Measurements from ENCODE around the gene RARS2. TPM values are rescaled to one million over a fixed set of nuclear protein-coding genes. Genes with fewer than 3 reads are reported as not detected.
A peak's percentile ranks its signal among the peaks of the same experiment; 100 is the strongest.

RARS2 gene
- total RNA-seq, 5 donors from 2014 or later (not counting 1 experiment from before 2014, with no cell fraction given), result 27.5 to 31.4 (median 28.4) TPM

DNA sequence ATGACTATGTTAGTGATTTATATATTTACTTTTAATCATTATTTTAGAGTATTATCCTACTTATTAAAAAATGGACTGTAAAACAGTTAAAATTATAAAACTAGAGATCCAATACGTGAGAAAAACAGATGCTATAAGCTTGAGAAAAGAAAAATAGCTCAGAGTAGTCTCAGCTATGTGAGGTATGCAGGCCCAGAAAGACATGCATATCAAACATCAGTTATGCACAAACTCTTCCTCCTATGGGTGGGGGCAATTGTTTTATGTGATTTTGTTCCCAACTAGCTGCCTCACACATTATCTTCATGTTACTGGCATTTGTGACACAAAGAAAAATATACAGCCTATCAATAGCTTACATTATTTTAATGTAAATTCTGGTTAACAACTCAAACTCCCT is 28.8 kb downstream of the RARS2 start:
- Histone ChIP-seq H3K27me3 (replicated peaks in 1 of 2; ENCODE audit: control insufficient read depth in 2 of 2, extremely low read depth in 1 of 2, insufficient read depth in 2 of 2, low read length in 1 of 2) (no peaks in the 10 kb centered on the region), H3K9me3 (no peaks in the 10 kb centered on the region), H3K27ac (ENCODE audit: low read length) (no peak overlapping the region), H3K4me3 (ENCODE audit: control insufficient read depth in 1 of 2, extremely low read depth in 1 of 2, low read length in 1 of 2) (no peak overlapping the region), H3K4me1 (ENCODE audit: control insufficient read depth in 1 of 2, extremely low read depth in 1 of 2, insufficient read depth in 2 of 2, low read length in 2 of 2) (no peaks in the 10 kb centered on the region), H3K36me3 (ENCODE audit: control insufficient read depth in 2 of 2, extremely low read depth in 1 of 2, insufficient read depth in 1 of 2, low read length in 1 of 2) (peaks cover 5 to 48% of the 10 kb centered on the region in 2 donors)
- Mint-ChIP-seq H3K27me3 (no peaks in the 10 kb centered on the region), H3K9me3 (no peaks in the 10 kb centered on the region), H3K4me1 (peaks cover 5 to 14% (median 6%) of the 10 kb centered on the region in 3 donors), H3K36me3 (peaks cover 54% of the 10 kb centered on the region), H3K27ac (no peak overlapping the region), H3K4me3 (no peak overlapping the region)
- POLR2A ChIA-PET, result interaction anchor here (0.5 to 0.6 kb wide), 2 partner anchors 1204 to 1607 kb away, joined by 3 read pairs; no protein-coding TSS in a partner anchor
- WGBS (ENCODE audit: insufficient coverage), result no CpG with 5 or more reads among the region's 1 CpG
- CTCF ChIA-PET, result interaction anchor here in 1 of 2 donors (0.5 kb wide), 1 partner anchor 127 kb away, joined by 4 read pairs; no protein-coding TSS in a partner anchor
- ATAC-seq (replicated peaks in 1 of 4) (no peak), DNase-seq (no peak)

DNA sequence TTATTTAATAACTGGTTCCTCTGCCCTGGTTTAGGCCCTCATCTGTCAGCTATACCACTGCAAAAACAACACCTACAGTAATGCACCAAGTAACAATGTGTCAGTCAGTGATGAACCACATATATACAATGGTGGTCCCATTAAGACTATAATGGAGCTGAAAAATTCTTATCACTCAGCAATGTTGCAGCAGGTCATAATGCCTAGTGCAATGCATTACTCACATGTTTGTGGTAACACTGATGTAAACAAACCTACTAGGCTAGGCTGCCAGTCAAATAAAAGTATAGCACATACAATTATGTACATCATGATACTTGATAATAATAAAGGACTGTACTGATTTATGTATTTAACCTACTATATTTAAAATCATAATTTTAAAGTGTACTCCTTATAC is 31.3 kb downstream of the RARS2 start:
- DNase-seq (no peak), ATAC-seq (replicated peaks in 1 of 4) (no peak)
- Mint-ChIP-seq H3K36me3 (peaks cover 52% of the 10 kb centered on the region), H3K27me3 (no peaks in the 10 kb centered on the region), H3K27ac (no peak overlapping the region), H3K4me1 (peaks cover 4 to 15% (median 5%) of the 10 kb centered on the region in 3 donors), H3K9me3 (no peaks in the 10 kb centered on the region), H3K4me3 (no peak overlapping the region)
- Histone ChIP-seq H3K27me3 (replicated peaks in 1 of 2; ENCODE audit: control insufficient read depth in 2 of 2, extremely low read depth in 1 of 2, insufficient read depth in 2 of 2, low read length in 1 of 2) (no peaks in the 10 kb centered on the region), H3K4me1 (ENCODE audit: control insufficient read depth in 1 of 2, extremely low read depth in 1 of 2, insufficient read depth in 2 of 2, low read length in 2 of 2) (no peaks in the 10 kb centered on the region), H3K9me3 (no peaks in the 10 kb centered on the region), H3K4me3 (ENCODE audit: control insufficient read depth in 1 of 2, extremely low read depth in 1 of 2, low read length in 1 of 2) (no peak overlapping the region), H3K36me3 (ENCODE audit: control insufficient read depth in 2 of 2, extremely low read depth in 1 of 2, insufficient read depth in 1 of 2, low read length in 1 of 2) (peaks cover 8 to 39% of the 10 kb centered on the region in 2 donors), H3K27ac (ENCODE audit: low read length) (no peak overlapping the region)
- POLR2A ChIA-PET, result no interaction called here
- CTCF ChIA-PET, result interaction anchor here in 1 of 2 donors (0.6 kb wide), 1 partner anchor 1315 kb away, joined by 3 read pairs; no protein-coding TSS in a partner anchor

- Mint-ChIP-seq H3K27me3 (no peaks in the 10 kb centered on the region), H3K9me3 (no peaks in the 10 kb centered on the region), H3K4me3 (no peak overlapping the region), H3K27ac (no peak overlapping the region), H3K36me3 (peaks cover 47% of the 10 kb centered on the region), H3K4me1 (peaks cover 7 to 23% (median 9%) of the 10 kb centered on the region in 3 donors)
- DNase-seq, result no peak
- Histone ChIP-seq H3K36me3 (ENCODE audit: control insufficient read depth in 2 of 2, extremely low read depth in 1 of 2, insufficient read depth in 1 of 2, low read length in 1 of 2) (peaks cover 8 to 32% of the 10 kb centered on the region in 2 donors), H3K27ac (ENCODE audit: low read length) (no peak overlapping the region), H3K4me1 (ENCODE audit: control insufficient read depth in 1 of 2, extremely low read depth in 1 of 2, insufficient read depth in 2 of 2, low read length in 2 of 2) (no peaks in the 10 kb centered on the region), H3K9me3 (no peaks in the 10 kb centered on the region), H3K27me3 (replicated peaks in 1 of 2; ENCODE audit: control insufficient read depth in 2 of 2, extremely low read depth in 1 of 2, insufficient read depth in 2 of 2, low read length in 1 of 2) (no peaks in the 10 kb centered on the region), H3K4me3 (ENCODE audit: control insufficient read depth in 1 of 2, extremely low read depth in 1 of 2, low read length in 1 of 2) (no peak overlapping the region)
- CTCF ChIA-PET, result no interaction called here
- POLR2A ChIA-PET, result no interaction called here
- ATAC-seq (replicated peaks in 1 of 4), result no peak
These were observed 34.3 kb downstream of the RARS2 start for GRCh38 chr6:87555506-87555905.

GRCh38 chr6:87553159-87553765 is 36.5 kb downstream of the RARS2 start:
- peaks cover 6 to 20% (median 8%) of the 10 kb centered on the region in 3 donors for H3K4me1 Mint-ChIP-seq
- no peaks in the 10 kb centered on the region for H3K27me3 Mint-ChIP-seq
- Histone ChIP-seq H3K27ac (ENCODE audit: low read length) (no peak overlapping the region), H3K4me3 (ENCODE audit: control insufficient read depth in 1 of 2, extremely low read depth in 1 of 2, low read length in 1 of 2) (no peak overlapping the region), H3K27me3 (replicated peaks in 1 of 2; ENCODE audit: control insufficient read depth in 2 of 2, extremely low read depth in 1 of 2, insufficient read depth in 2 of 2, low read length in 1 of 2) (no peaks in the 10 kb centered on the region), H3K36me3 (ENCODE audit: control insufficient read depth in 2 of 2, extremely low read depth in 1 of 2, insufficient read depth in 1 of 2, low read length in 1 of 2) (peaks cover 6 to 38% of the 10 kb centered on the region in 2 donors), H3K4me1 (ENCODE audit: control insufficient read depth in 1 of 2, extremely low read depth in 1 of 2, insufficient read depth in 2 of 2, low read length in 2 of 2) (no peaks in the 10 kb centered on the region), H3K9me3 (no peaks in the 10 kb centered on the region)
- 100% methylated on average over 1 of the region's 4 CpGs for WGBS (ENCODE audit: insufficient coverage)
- no peak overlapping the region for H3K4me3 Mint-ChIP-seq
- no peak for ATAC-seq (replicated peaks in 1 of 4)
- H3K27ac Mint-ChIP-seq, result peak overlapping the region in 1 of 2 donors; percentile 22
- CTCF ChIA-PET, result no interaction called here
- no peaks in the 10 kb centered on the region for H3K9me3 Mint-ChIP-seq
- H3K36me3 Mint-ChIP-seq, result peaks cover 52% of the 10 kb centered on the region
- DNase-seq, result no peak
- POLR2A ChIA-PET, result no interaction called here

DNA sequence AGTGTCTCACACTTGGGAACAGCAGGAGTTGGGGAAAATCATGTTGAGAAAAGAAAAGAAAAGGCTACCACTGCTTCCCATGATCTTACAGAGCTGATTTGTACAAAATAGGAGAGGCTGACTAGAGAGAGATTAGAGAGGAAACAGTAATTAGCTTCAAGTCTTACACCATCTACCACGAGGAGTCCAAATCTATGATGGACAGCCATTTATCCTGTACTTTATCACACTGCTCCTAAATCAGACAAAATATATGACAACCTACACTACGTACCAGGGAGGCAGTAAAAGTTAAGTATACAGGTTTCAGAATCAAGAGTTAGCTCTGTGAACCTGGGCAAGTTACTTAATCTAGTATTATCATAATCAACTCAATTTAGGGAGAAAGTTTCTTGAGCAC is 38.0 kb downstream of the RARS2 start:
- Histone ChIP-seq H3K27me3 (replicated peaks in 1 of 2; ENCODE audit: control insufficient read depth in 2 of 2, extremely low read depth in 1 of 2, insufficient read depth in 2 of 2, low read length in 1 of 2) (no peaks in the 10 kb centered on the region), H3K36me3 (ENCODE audit: control insufficient read depth in 2 of 2, extremely low read depth in 1 of 2, insufficient read depth in 1 of 2, low read length in 1 of 2) (peaks cover 6 to 31% of the 10 kb centered on the region in 2 donors), H3K27ac (ENCODE audit: low read length) (no peak overlapping the region), H3K9me3 (no peaks in the 10 kb centered on the region), H3K4me1 (ENCODE audit: control insufficient read depth in 1 of 2, extremely low read depth in 1 of 2, insufficient read depth in 2 of 2, low read length in 2 of 2) (no peaks in the 10 kb centered on the region), H3K4me3 (ENCODE audit: control insufficient read depth in 1 of 2, extremely low read depth in 1 of 2, low read length in 1 of 2) (no peak overlapping the region)
- peaks cover 2 to 16% (median 6%) of the 10 kb centered on the region in 3 donors for H3K4me1 Mint-ChIP-seq
- peak overlapping the region in 1 of 2 donors; percentile 2 for H3K27ac Mint-ChIP-seq
- H3K4me3 Mint-ChIP-seq, result no peak overlapping the region
- ChIA-PET POLR2A (no interaction called here), CTCF (interaction anchor here in 1 of 2 donors (0.7 kb wide), 1 partner anchor 65 kb away, joined by 3 read pairs; no protein-coding TSS in a partner anchor)
- WGBS (ENCODE audit: insufficient coverage), result no CpG with 5 or more reads among the region's 2 CpGs
- peaks cover 46% of the 10 kb centered on the region for H3K36me3 Mint-ChIP-seq
- ATAC-seq (replicated peaks in 1 of 4) (no peak), DNase-seq (no peak)
- no peaks in the 10 kb centered on the region for H3K9me3 Mint-ChIP-seq
- no peaks in the 10 kb centered on the region for H3K27me3 Mint-ChIP-seq

DNA sequence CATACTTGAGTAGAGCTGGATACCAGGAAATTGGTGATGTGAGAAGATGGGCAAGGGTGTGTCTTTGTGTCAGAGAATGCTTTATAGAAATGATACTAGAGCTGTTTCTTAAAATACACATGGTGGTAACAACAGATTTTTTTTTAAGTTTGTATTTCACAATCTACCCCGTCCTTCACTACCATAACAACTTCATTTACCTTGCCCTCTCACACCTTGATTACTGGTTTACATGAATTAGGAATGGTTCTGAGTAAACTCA is 45.4 kb downstream of the RARS2 start:
- Histone ChIP-seq H3K9me3 (no peaks in the 10 kb centered on the region), H3K27me3 (replicated peaks in 1 of 2; ENCODE audit: control insufficient read depth in 2 of 2, extremely low read depth in 1 of 2, insufficient read depth in 2 of 2, low read length in 1 of 2) (no peaks in the 10 kb centered on the region), H3K27ac (ENCODE audit: low read length) (no peak overlapping the region), H3K4me1 (ENCODE audit: control insufficient read depth in 1 of 2, extremely low read depth in 1 of 2, insufficient read depth in 2 of 2, low read length in 2 of 2) (no peaks in the 10 kb centered on the region), H3K4me3 (ENCODE audit: control insufficient read depth in 1 of 2, extremely low read depth in 1 of 2, low read length in 1 of 2) (no peak overlapping the region), H3K36me3 (ENCODE audit: control insufficient read depth in 2 of 2, extremely low read depth in 1 of 2, insufficient read depth in 1 of 2, low read length in 1 of 2) (peaks cover 6 to 53% of the 10 kb centered on the region in 2 donors)
- ChIA-PET CTCF (no interaction called here), POLR2A (interaction anchor here in 1 of 2 donors (0.6 kb wide), 1 partner anchor 98 kb away, joined by 3 read pairs; no protein-coding TSS in a partner anchor)
- H3K4me3 Mint-ChIP-seq, result no peak overlapping the region
- no CpG with 5 or more reads among the region's 1 CpG for WGBS (ENCODE audit: insufficient coverage)
- no peaks in the 10 kb centered on the region for H3K4me1 Mint-ChIP-seq
- H3K36me3 Mint-ChIP-seq, result peaks cover 62% of the 10 kb centered on the region
- ATAC-seq (replicated peaks in 1 of 4), result no peak
- H3K27ac Mint-ChIP-seq, result no peak overlapping the region
- H3K27me3 Mint-ChIP-seq, result no peaks in the 10 kb centered on the region
- H3K9me3 Mint-ChIP-seq, result peaks cover 0 to 3% (median 0%) of the 10 kb centered on the region in 3 donors
- no peak for DNase-seq
